Muscle of leg (tissue), 11 donors: ENCODE measurements around the gene TMEM254. TPM values are rescaled to one million over a fixed set of nuclear protein-coding genes. Genes with fewer than 3 reads are reported as not detected.
"Not testable (repeated sequence)": the region's sequence is repeated elsewhere in the genome, so short reads cannot be mapped to it uniquely, and the experiment has no call there.

Experiments used
- DNase-seq: peaks from one replicate; pipeline ENCODE4 v3.0.0; 2013
- H3K27ac ChIP-seq: one replicate; pipeline ENCODE4 v1.5.1; 2013; ENCODE audit warnings: mild to moderate bottlenecking, low read length, control low read depth
- H3K27me3 ChIP-seq: one replicate; pipeline ENCODE4 v1.6.1; 2013; ENCODE audit warnings: low read length; ENCODE audit not compliant: control insufficient read depth, insufficient read depth
- H3K36me3 ChIP-seq: one replicate; pipeline ENCODE4 v1.6.1; 2013; ENCODE audit warnings: low read length; ENCODE audit not compliant: control insufficient read depth, insufficient read depth
- H3K4me1 ChIP-seq: one replicate; pipeline ENCODE4 v1.6.1; 2013; ENCODE audit warnings: low read length; ENCODE audit not compliant: control insufficient read depth, insufficient read depth
- H3K4me3 ChIP-seq: one replicate; pipeline ENCODE4 v1.5.1; 2013; ENCODE audit warnings: low read length, control low read depth
- H3K9me3 ChIP-seq: replicated peaks from 2 replicates; pipeline ENCODE4 v1.6.1; 2013; ENCODE audit warnings: low read depth, low read length; ENCODE audit not compliant: control insufficient read depth
- WGBS: methylation state at CpG from one replicate; pipeline ENCODE4 v1.1.5; 2013; ENCODE audit warnings: missing lambda C conversion rate; ENCODE audit not compliant: insufficient coverage; 5-methylcytosine and 5-hydroxymethylcytosine counted together
- polyA plus RNA-seq, 8 donors: library from polyadenylated mRNA; unstranded; fragments of 120-200 nt; gene quantifications; one replicate each; pipeline versions ENCODE4 v1.2.1 to v1.2.3, GENCODE V29; 2013; ENCODE audit warnings: inconsistent platforms in 1 of 8, low replicate concordance in 1 of 8; ENCODE audit not compliant: insufficient read length in 8 of 8, insufficient read depth in 1 of 8
- total RNA-seq: library from RNA; stranded (reverse); fragments of 120-200 nt; gene quantifications from one replicate; pipeline ENCODE4 v1.2.4, GENCODE V29; 2013

Gene TMEM254
- total and polyA plus RNA-seq, 9 donors: 10.1 to 26.6 (median 17.3) TPM

DNA sequence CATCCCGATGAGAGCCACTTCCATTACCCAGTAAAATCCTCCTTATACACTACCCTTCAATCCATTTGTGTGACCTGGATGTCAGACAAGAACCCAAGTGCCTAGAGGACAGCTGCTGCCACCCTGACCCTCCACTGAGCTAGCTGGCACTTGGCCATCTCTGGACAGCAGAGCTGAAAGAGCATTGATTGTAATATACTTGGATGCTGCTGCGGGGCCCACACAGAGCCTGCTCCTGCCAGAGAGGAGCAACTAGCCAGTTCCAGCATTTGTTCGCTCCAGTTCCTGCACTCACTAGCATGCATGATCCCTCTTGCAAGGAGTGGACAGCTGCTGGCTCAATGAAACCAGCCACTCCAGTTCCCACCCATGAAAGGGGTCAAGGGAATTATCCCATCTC lies 8.4 kb upstream of the TMEM254 start:
- 44% methylated on average over 3 of the region's 3 CpGs for WGBS

DNA sequence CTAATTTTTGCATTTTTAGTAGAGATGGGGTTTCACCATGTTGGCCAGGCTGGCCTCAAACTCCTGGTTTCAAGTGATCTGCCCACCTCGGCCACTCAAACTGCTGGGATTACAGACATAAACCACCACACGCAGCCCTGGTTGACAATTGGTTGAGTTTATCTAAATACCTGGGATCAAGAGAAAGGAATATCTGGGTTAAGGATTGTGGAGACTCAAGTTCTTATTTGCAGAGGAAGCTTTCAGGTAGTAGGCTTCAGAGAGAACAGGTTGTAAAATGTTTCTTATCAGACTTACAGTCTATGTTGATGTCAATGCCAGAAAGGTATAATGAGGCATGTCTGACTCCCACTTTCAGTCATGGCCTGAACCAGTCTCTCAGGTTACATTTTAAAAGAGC lies 5.9 kb upstream of the TMEM254 start:
- Histone ChIP-seq H3K36me3 (no peaks in the 10 kb centered on the region), H3K27ac (no peak overlapping the region), H3K4me3 (no peak overlapping the region), H3K9me3 (no peaks in the 10 kb centered on the region), H3K4me1 (peaks cover 5% of the 10 kb centered on the region), H3K27me3 (no peaks in the 10 kb centered on the region)
- no CpG with 5 or more reads among the region's 2 CpGs for WGBS
- no peak for DNase-seq

More for the DNA sequence above, 8.4 kb upstream of the TMEM254 start:
- Histone ChIP-seq H3K27me3 (no peaks in the 10 kb centered on the region), H3K27ac (peak overlapping the region; percentile 67), H3K4me3 (no peak overlapping the region), H3K36me3 (no peaks in the 10 kb centered on the region), H3K4me1 (peaks cover 5% of the 10 kb centered on the region), H3K9me3 (no peaks in the 10 kb centered on the region)
- peak; percentile 84 for DNase-seq

DNA sequence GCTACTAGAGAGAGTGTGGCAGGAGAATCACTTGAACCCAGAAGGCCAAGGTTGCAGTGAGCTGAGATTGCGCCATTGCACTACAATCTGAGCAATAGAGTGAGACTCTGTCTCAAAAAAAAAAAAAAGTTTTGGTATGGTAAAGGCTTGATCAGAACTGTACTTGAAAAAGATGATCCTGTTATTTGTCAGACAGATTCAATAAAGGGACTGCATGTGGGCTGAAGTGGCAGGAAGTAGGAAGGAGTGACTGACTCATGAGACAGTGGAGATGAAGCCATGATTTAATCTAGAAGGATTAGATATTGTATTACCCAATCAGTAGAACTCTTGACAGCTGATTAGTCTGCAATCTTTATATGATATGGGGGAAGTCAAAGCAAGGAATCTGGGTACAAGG lies 2.7 kb upstream of the TMEM254 start:
- peaks cover 12% of the 10 kb centered on the region for H3K4me1 ChIP-seq
- H3K4me3 ChIP-seq: no peak overlapping the region
- no peaks in the 10 kb centered on the region for H3K36me3 ChIP-seq
- no peak overlapping the region for H3K27ac ChIP-seq
- WGBS: 100% methylated on average over 1 of the region's 1 CpG
- no peaks in the 10 kb centered on the region for H3K9me3 ChIP-seq
- no peak for DNase-seq
- H3K27me3 ChIP-seq: no peaks in the 10 kb centered on the region

DNA sequence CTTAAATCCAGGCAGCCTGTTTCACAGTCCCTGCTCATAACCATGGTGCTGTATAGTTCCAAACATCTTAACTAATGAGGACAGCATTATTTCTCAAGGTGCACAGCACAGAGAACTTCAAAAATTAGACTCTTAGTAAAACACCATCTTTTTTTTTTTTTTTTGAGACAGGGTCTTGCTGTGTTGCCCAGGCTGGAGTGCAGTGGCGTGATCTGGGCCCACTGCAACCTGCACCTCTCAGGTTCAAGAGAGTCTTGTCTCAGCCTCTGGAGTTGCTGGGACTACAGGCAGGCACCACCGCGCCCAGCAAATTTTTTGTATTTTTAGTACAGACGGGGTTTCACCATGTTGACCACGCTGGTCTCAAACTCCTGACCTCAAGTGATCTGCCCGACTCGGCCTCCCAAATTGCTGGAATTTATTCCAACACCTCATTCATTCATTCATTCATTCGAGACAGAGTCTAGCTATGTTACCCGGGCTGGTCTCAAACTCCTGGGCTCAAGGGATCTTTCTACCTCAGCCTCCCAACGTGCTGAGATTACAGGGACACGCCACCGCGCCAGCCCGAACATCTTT lies 507 bp upstream of the TMEM254 start:
- H3K27me3 ChIP-seq: no peaks in the 10 kb centered on the region

DNA sequence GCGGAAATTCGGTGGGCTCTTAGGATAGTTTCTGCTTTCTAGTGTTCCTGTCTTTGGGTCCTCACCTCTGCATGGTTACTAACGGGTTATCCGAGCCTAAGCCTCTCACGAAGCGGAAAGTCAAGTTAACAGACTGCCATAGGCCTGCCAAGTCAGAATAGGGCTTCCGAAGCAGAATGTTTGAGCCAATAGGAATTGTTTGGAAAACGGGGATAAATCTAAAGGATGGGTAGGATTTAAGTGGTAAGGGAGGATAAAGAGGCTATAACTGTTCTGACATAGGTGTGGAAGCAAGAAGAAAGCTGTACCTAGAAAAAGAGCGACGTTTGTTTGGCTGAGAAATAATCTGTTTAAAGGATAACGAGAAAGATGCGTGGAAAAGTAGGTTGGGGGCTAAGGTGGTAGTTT lies 851 bp downstream of the TMEM254 start:
- Histone ChIP-seq H3K4me1 (peaks cover 12% of the 10 kb centered on the region), H3K4me3 (peak overlapping the region; percentile 60), H3K27me3 (no peaks in the 10 kb centered on the region), H3K36me3 (peaks cover 11% of the 10 kb centered on the region), H3K9me3 (no peaks in the 10 kb centered on the region), H3K27ac (peak overlapping the region; percentile 98)
- DNase-seq: no peak
- 1% methylated on average over 12 of the region's 12 CpGs for WGBS

More for the DNA sequence above, 507 bp upstream of the TMEM254 start:
- Histone ChIP-seq H3K4me3 (peak overlapping the region; percentile 60), H3K4me1 (peaks cover 12% of the 10 kb centered on the region), H3K9me3 (no peaks in the 10 kb centered on the region), H3K27ac (peak overlapping the region; percentile 98), H3K36me3 (peaks cover 3% of the 10 kb centered on the region)
- no peak for DNase-seq
- 30% methylated on average over 13 of the region's 14 CpGs for whole genome bisulfite sequencing

DNA sequence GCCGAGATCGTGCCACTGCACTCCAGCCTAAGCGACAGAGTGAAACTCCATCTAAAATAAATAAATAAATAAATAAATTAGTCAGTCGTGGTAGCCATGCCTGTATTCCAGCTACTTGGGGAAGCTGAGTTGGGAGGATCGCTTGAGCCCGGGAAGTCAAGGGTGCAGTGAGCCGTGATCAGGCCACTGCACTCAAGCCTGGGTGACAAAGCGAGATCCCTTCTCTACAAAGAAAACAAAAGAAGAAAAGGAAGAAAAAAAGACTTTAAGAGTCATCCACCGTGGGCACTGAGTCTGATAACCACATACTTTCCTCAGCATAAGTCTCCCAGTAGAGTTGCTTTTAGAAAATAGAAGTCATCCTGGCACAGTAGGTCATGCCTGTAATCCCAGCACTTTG lies 2.6 kb downstream of the TMEM254 start:
- no peak for DNase-seq
- Histone ChIP-seq H3K36me3 (peaks cover 13% of the 10 kb centered on the region), H3K9me3 (no peaks in the 10 kb centered on the region), H3K27me3 (no peaks in the 10 kb centered on the region), H3K4me3 (no peak overlapping the region), H3K27ac (no peak overlapping the region), H3K4me1 (peaks cover 12% of the 10 kb centered on the region)
- WGBS: 80% methylated on average over 1 of the region's 9 CpGs

DNA sequence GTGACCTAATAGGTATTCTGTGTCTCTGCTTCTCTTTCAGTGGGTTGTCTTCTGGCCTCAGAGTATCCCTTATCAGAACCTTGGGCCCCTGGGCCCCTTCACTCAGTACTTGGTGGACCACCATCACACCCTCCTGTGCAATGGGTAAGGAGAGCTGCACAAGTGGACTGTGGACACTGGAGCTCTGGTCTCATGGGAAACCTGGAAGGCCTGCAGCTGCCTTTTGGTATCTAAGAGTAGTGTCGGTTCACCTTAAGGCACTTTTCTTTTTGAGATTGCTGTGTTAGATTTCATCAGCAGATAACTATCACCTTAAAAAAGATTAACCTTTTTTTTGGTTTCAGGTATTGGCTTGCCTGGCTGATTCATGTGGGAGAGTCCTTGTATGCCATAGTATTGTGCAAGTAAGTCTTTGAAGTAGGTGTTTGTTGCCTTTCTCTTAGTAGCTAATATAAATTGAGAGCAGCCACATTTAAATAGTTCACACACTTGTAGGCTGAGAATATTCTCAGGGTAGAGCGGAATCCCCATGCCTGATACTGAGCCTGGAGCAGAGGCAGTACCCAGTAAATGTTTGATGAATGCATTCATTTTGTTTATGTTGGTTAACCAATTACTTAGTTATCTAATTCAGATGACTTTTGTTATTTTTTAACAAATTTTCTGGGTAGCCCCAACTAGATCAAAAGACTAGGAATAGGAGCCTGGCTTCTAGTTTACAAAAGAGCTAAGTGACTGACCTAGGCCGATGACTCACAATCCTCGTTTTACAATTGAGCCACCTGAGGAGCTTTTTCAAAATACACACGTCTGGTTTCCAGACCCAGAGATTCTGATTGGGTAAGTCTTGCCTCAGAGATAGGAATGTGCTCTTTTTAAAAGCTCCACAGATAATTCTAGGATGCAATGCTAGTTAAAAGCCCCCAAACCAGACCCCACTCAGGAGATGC lies 3.6 kb downstream of the TMEM254 start:
- Histone ChIP-seq H3K4me3 (no peak overlapping the region), H3K27ac (no peak overlapping the region), H3K36me3 (peaks cover 17% of the 10 kb centered on the region), H3K9me3 (no peaks in the 10 kb centered on the region), H3K4me1 (peaks cover 12% of the 10 kb centered on the region), H3K27me3 (no peaks in the 10 kb centered on the region)
- WGBS: no CpG with 5 or more reads among the region's 5 CpGs
- DNase-seq: no peak

DNA sequence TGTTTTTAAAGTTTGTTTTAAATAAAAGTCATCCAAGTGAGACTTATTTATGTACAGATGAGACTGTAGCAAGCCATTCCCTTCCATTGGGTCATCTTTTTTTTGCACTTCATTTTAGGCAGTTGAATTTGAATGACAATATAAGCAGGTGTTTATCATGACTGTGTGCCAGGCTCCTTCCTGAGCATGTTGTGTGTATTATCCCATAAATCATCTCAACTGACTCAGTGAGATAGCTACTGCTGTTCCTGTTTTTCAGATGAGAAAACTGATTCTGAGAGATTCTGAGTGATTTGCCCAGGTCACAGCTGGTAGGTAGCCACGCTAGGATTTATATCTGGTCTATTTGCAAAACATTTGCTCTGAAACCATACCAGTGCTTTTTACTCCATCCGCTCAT lies 11.7 kb downstream of the TMEM254 start:
- no peak overlapping the region for H3K4me3 ChIP-seq
- WGBS: no CpG with 5 or more reads among the region's 2 CpGs
- DNase-seq: no peak
- peaks cover 12% of the 10 kb centered on the region for H3K36me3 ChIP-seq
- no peaks in the 10 kb centered on the region for H3K27me3 ChIP-seq
- H3K27ac ChIP-seq: no peak overlapping the region
- H3K9me3 ChIP-seq: no peaks in the 10 kb centered on the region
- no peaks in the 10 kb centered on the region for H3K4me1 ChIP-seq

DNA sequence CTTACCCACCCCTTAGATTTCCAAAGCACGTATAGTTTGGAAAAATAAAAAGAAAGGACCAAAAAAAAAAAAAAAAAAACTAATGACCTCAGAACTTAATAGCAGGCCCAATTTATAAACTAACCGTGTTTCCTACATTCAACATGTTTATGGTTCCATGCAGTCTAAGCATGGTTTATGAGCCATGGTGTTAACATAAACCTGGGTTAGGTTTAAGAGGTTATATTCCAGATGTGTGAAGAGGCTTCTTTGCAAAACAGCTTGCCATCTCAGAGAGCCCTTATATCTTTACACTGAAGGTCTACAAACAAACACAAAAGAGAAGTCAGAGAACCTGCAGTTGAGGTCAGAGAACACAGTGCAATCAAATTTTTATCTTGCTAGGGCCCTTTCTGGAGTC lies 15.8 kb downstream of the TMEM254 start:
- Histone ChIP-seq H3K4me1 (no peaks in the 10 kb centered on the region), H3K27ac (no peak overlapping the region), H3K4me3 (no peak overlapping the region), H3K27me3 (no peaks in the 10 kb centered on the region), H3K9me3 (no peaks in the 10 kb centered on the region), H3K36me3 (peaks cover 9% of the 10 kb centered on the region)
- no CpG with 5 or more reads among the region's 2 CpGs for WGBS
- DNase-seq: no peak

DNA sequence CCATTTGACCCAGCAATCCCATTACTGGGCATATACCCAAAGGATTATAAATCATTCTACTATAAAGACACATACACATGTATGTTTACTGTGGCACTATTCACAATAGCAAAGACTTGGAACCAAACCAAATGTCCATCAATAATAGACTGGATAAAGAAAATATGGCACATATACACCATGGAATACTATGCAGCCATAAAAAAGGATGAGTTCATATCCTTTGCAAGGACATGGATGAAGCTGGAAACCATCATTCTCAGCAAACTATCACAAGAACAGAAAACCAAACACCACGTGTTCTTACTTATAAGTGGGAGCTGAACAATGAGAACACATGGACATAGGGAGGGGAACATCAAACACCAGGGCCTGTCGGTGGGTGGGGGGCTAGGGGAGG lies 19.8 kb downstream of the TMEM254 start:
- WGBS: no CpG with 5 or more reads among the region's 2 CpGs
- not testable (repeated sequence) for H3K4me1 ChIP-seq, H3K27me3 ChIP-seq, H3K36me3 ChIP-seq, DNase-seq, H3K9me3 ChIP-seq, H3K27ac ChIP-seq, H3K4me3 ChIP-seq
